GM08714 (cell line): ENCODE results near the gene CUX1.

Experiments used
- H3K4me3 ChIP-seq: fragments of 200-500 bp; sonication (Bioruptor generic); 2 replicates; pipeline ENCODE4 v1.5.1; 2014; ENCODE audit warnings: mild to moderate bottlenecking, low read length, inconsistent platforms
- ZNF274 ChIP-seq: IDR thresholded peaks from 2 replicates; pipeline ENCODE4 v1.6.1; 2012; ENCODE audit warnings: mild to moderate bottlenecking, low read depth, low read length

The CUX1 gene

GRCh38 chr7:102188746-102189145, 371.3 kb downstream of the CUX1 start:
- no peak for TF ChIP-seq ZNF274
- no peak overlapping the region for H3K4me3 ChIP-seq

- H3K4me3 ChIP-seq = no peak overlapping the region
- no peak for TF ChIP-seq ZNF274
Measured at GRCh38 chr7:102189756-102190155, 372.3 kb downstream of the CUX1 start.

GRCh38 chr7:102190776-102191350, 373.4 kb downstream of the CUX1 start:
- H3K4me3 ChIP-seq = no peak overlapping the region
- no peak for TF ChIP-seq ZNF274

GRCh38 chr7:102191556-102192379, 374.3 kb downstream of the CUX1 start:
- TF ChIP-seq ZNF274 = no peak
- H3K4me3 ChIP-seq = no peak overlapping the region

- H3K4me3 ChIP-seq = no peak overlapping the region
- no peak for TF ChIP-seq ZNF274
Measured at GRCh38 chr7:102192790-102193189, 375.4 kb downstream of the CUX1 start.

- no peak for TF ChIP-seq ZNF274
- H3K4me3 ChIP-seq = no peak overlapping the region
Measured at GRCh38 chr7:102193806-102194205, 376.4 kb downstream of the CUX1 start.

- no peak for TF ChIP-seq ZNF274
- no peak overlapping the region for H3K4me3 ChIP-seq
Measured at GRCh38 chr7:102195361-102195760, 377.9 kb downstream of the CUX1 start.

GRCh38 chr7:102196028-102196427, 378.6 kb downstream of the CUX1 start:
- H3K4me3 ChIP-seq = no peak overlapping the region
- no peak for TF ChIP-seq ZNF274

- no peak overlapping the region for H3K4me3 ChIP-seq
- no peak for TF ChIP-seq ZNF274
Measured at GRCh38 chr7:102197161-102197560, 379.7 kb downstream of the CUX1 start.

GRCh38 chr7:102197599-102197998, 380.2 kb downstream of the CUX1 start:
- H3K4me3 ChIP-seq = no peak overlapping the region
- TF ChIP-seq ZNF274 = no peak

GRCh38 chr7:102198417-102198956, 381.1 kb downstream of the CUX1 start:
- no peak overlapping the region for H3K4me3 ChIP-seq
- TF ChIP-seq ZNF274 = no peak

- H3K4me3 ChIP-seq = no peak overlapping the region
- no peak for TF ChIP-seq ZNF274
Measured at GRCh38 chr7:102201576-102201975, 384.1 kb downstream of the CUX1 start.

- no peak for TF ChIP-seq ZNF274
- H3K4me3 ChIP-seq = no peak overlapping the region
Measured at GRCh38 chr7:102202556-102202955, 385.1 kb downstream of the CUX1 start.

- H3K4me3 ChIP-seq = no peak overlapping the region
- TF ChIP-seq ZNF274 = no peak
Measured at GRCh38 chr7:102203218-102203617, 385.8 kb downstream of the CUX1 start.

- H3K4me3 ChIP-seq = no peak overlapping the region
- TF ChIP-seq ZNF274 = no peak
Measured at GRCh38 chr7:102204212-102204611, 386.8 kb downstream of the CUX1 start.
